GM12874 (cell line): Measurements from ENCODE around the gene ZFPL1.

Experiments used
- CTCF ChIP-seq: IDR thresholded peaks from 2 replicates; pipeline ENCODE4 v1.5.1; 2011; ENCODE audit warnings: low read depth, mild to moderate bottlenecking, control low read depth, low read length, moderate library complexity; ENCODE audit not compliant: insufficient read depth

ZFPL1 gene

GRCh38 chr11:65043881-65044501, 40.0 kb upstream of the ZFPL1 start:
- no peak for TF ChIP-seq CTCF

- no peak for TF ChIP-seq CTCF
Measured at GRCh38 chr11:65045061-65045460, 39.0 kb upstream of the ZFPL1 start.

- no peak for TF ChIP-seq CTCF
Measured at GRCh38 chr11:65045728-65046127, 38.3 kb upstream of the ZFPL1 start.

- TF ChIP-seq CTCF, result no peak
Measured at GRCh38 chr11:65047581-65048422, 36.2 kb upstream of the ZFPL1 start.

GRCh38 chr11:65051398-65051858, 32.6 kb upstream of the ZFPL1 start:
- TF ChIP-seq CTCF, result no peak

- TF ChIP-seq CTCF, result no peak
Measured at GRCh38 chr11:65053827-65054508, 30.1 kb upstream of the ZFPL1 start.

GRCh38 chr11:65055538-65055937, 28.5 kb upstream of the ZFPL1 start:
- TF ChIP-seq CTCF, result no peak
